HepG2 (cell line): ENCODE measurements around the gene ATP5F1A. TPM values are rescaled to one million over a fixed set of nuclear protein-coding genes. Genes with fewer than 3 reads are reported as not detected.

ENCODE experiments used
- ATAC-seq: fragments of 200-7000 bp; cut with Tn5 transposase; 3 replicates; pipeline ENCODE4 v1.9.1; 2020; ENCODE audit warnings: mild to moderate bottlenecking, moderate library complexity
- BruUV-seq: library from RNA; stranded (reverse); fragments of 400-500 nt; replicated peaks from 2 replicates; lab custom pipeline; 2021; lab: Mats Ljungman, UMichigan
- CTCF ChIA-PET: fragments of 300-600 bp; formaldehyde crosslinking; extraction: SDS; loops from one replicate; lab custom pipeline; 2021; ENCODE audit warnings: low total read pairs, inconsistent platforms, low intra/inter-chr PET ratio; lab: Yijun Ruan, JAX
- POLR2A ChIA-PET: fragments of 350-600 bp; sonication (Branson Sonifier 250); formaldehyde crosslinking; loops from one replicate; lab custom pipeline; 2020; ENCODE audit warnings: antibody characterized with exemption, inconsistent platforms; lab: Yijun Ruan, JAX
- DNase-seq: peaks from one replicate; pipeline ENCODE4 v3.0.0-alpha.2; 2015; ENCODE audit warnings: low spot score
- FAIRE-seq: peaks from 3 replicates; lab custom pipeline; 2011; peaks lifted over from hg19 to GRCh38; lab: Jason Lieb, UNC
- H2AFZ ChIP-seq: one replicate; pipeline ENCODE4 v1.6.1; 2011; ENCODE audit warnings: low read length, inconsistent platforms
- H3K27ac ChIP-seq: fragments of 300-600 bp; 3 replicates; pipeline ENCODE4 v1.8.0; 2011; ENCODE audit warnings: mixed run types, mild to moderate bottlenecking, mixed read lengths, low read length, inconsistent platforms; ENCODE audit not compliant: insufficient read depth; ENCODE audit errors: extremely low read length
- H3K27me3 ChIP-seq, 2 experiments: fragments of 200-600 bp in 1 of 2; 2 replicates in 1 of 2; 3 replicates in 1 of 2; pipeline versions ENCODE4 v1.6.0 to v1.8.0; 2011; ENCODE audit warnings: low read length in 2 of 2, mild to moderate bottlenecking in 2 of 2, moderate library complexity in 2 of 2, inconsistent platforms in 1 of 2; ENCODE audit not compliant: insufficient read depth in 2 of 2, control insufficient read depth in 1 of 2
- H3K36me3 ChIP-seq, 2 experiments: fragments of 200-600 bp in 1 of 2; replicated peaks in 1 of 2; 2 replicates in 1 of 2; 3 replicates in 1 of 2; pipeline versions ENCODE4 v1.5.1 to v1.8.0; 2011; ENCODE audit warnings: low read length in 2 of 2, inconsistent platforms in 1 of 2; ENCODE audit not compliant: insufficient read depth in 2 of 2, control insufficient read depth in 1 of 2
- H3K4me1 ChIP-seq: 2 replicates; pipeline ENCODE4 v1.5.1; 2012; ENCODE audit warnings: low read length, inconsistent platforms; ENCODE audit not compliant: insufficient read depth
- H3K4me2 ChIP-seq: 2 replicates; pipeline ENCODE4 v1.6.0; 2011; ENCODE audit warnings: low read depth, low read length, inconsistent platforms
- H3K4me3 ChIP-seq, 3 experiments: fragments of 200-600 bp in 1 of 3; sonication (generic), shearing (Covaris generic) in 1 of 3; replicated peaks in 1 of 3; 2 replicates each; pipeline ENCODE4 v1.5.1; 2011 to 2016; ENCODE audit warnings: low read length in 3 of 3, inconsistent platforms in 2 of 3, low read depth in 2 of 3, mild to moderate bottlenecking in 2 of 3, control low read depth in 1 of 3, mixed read lengths in 1 of 3; ENCODE audit not compliant: insufficient read depth in 1 of 3
- H3K79me2 ChIP-seq: one replicate; pipeline ENCODE4 v1.6.1; 2011; ENCODE audit warnings: low read length, inconsistent platforms; ENCODE audit not compliant: insufficient read depth
- H3K9ac ChIP-seq: 2 replicates; pipeline ENCODE4 v1.6.0; 2011; ENCODE audit warnings: mild to moderate bottlenecking, low read depth, low read length, inconsistent platforms; ENCODE audit not compliant: insufficient read depth
- H3K9me3 ChIP-seq: 2 replicates; pipeline ENCODE4 v1.5.1; 2012; ENCODE audit warnings: mild to moderate bottlenecking, low read length
- H4K20me1 ChIP-seq: 2 replicates; pipeline ENCODE4 v1.6.0; 2011; ENCODE audit warnings: inconsistent platforms, mild to moderate bottlenecking, low read length, moderate library complexity; ENCODE audit not compliant: insufficient read depth
- CHCHD3 ChIP-seq: sonication (generic); formaldehyde crosslinking; IDR thresholded peaks from 2 replicates; pipeline ENCODE4 v1.8.0; 2022; ENCODE audit warnings: mild to moderate bottlenecking, missing genetic modification reagents, moderate library complexity
- GLI4 ChIP-seq: sonication (generic); formaldehyde crosslinking; IDR thresholded peaks from 2 replicates; pipeline ENCODE4 v1.5.1; 2020; ENCODE audit warnings: missing genetic modification reagents, mild to moderate bottlenecking, moderate library complexity, borderline replicate concordance
- GPBP1L1 ChIP-seq: sonication (generic); formaldehyde crosslinking; IDR thresholded peaks from 2 replicates; pipeline ENCODE4 v1.5.0; 2020; ENCODE audit warnings: mild to moderate bottlenecking, missing genetic modification reagents
- JARID2 ChIP-seq: sonication (generic); formaldehyde crosslinking; IDR thresholded peaks from 2 replicates; pipeline ENCODE4 v1.8.1; 2023; ENCODE audit warnings: missing genetic modification reagents, inconsistent platforms; ENCODE audit not compliant: insufficient replicate concordance
- LRRFIP1 ChIP-seq: sonication (generic); formaldehyde crosslinking; conservative IDR thresholded peaks from 2 replicates; pipeline ENCODE4 v1.4.0; 2020; ENCODE audit warnings: missing genetic modification reagents
- NKX3-1 ChIP-seq: sonication (generic); formaldehyde crosslinking; IDR thresholded peaks from 2 replicates; pipeline ENCODE4 v1.5.0; 2020; ENCODE audit warnings: missing genetic modification reagents
- STAT5B ChIP-seq: sonication (generic); formaldehyde crosslinking; IDR thresholded peaks from 2 replicates; pipeline ENCODE4 v1.4.0; 2020; ENCODE audit warnings: missing genetic modification reagents
- ZNF205 ChIP-seq: IDR thresholded peaks from 2 replicates; pipeline ENCODE4 v1.6.1; 2018; ENCODE audit warnings: missing biosample characterization, missing genetic modification reagents
- ZNF276 ChIP-seq: sonication (generic); formaldehyde crosslinking; IDR thresholded peaks from 2 replicates; pipeline ENCODE4 v1.4.0; 2020; ENCODE audit warnings: mild to moderate bottlenecking, low read depth, missing genetic modification reagents
- WGBS: methylation state at CpG from one replicate; pipeline ENCODE4 v1.1.6; 2017; ENCODE audit warnings: low lambda C conversion rate; 5-methylcytosine and 5-hydroxymethylcytosine counted together
- in situ Hi-C: cut with HindIII; loops from 2 replicates; pipeline ENCODE4 v1.10.0; 2017; ENCODE audit warnings: low pct_unique_long_range_greater_than_20kb; ENCODE audit not compliant: extremely low pct_ligation_motif_present
- intact Hi-C: fragments of 100-400 bp; cut with micrococcal nuclease; formaldehyde crosslinking; loops from one replicate; pipeline ENCODE4 v1.10.0; 2022; ENCODE audit not compliant: unreplicated experiment
- polyA plus RNA-seq, 8 experiments: library from polyadenylated mRNA; depleted of rRNA in 3 of 8; stranded (reverse) in 7 of 8; unstranded in 1 of 8; fragments of >200 nt; fragmentation: Illumina TruSeq in 4 of 8; extraction: Trizol in 4 of 8; gene quantifications; 2 replicates each; pipeline versions ENCODE4 v1.2.1 to v1.2.3, GENCODE V29; 2011 to 2016; ENCODE audit warnings: low read depth in 4 of 8, missing spikeins in 1 of 8, mixed read lengths in 1 of 8; ENCODE audit not compliant: insufficient read depth in 1 of 8
- total RNA-seq, 5 experiments: library from RNA; depleted of rRNA; stranded (reverse); fragments of >200 nt; fragmentation: Illumina TruSeq; extraction: Trizol; gene quantifications; 2 replicates each; pipeline ENCODE4 v1.2.3, GENCODE V29; 2016; ENCODE audit warnings: low read depth in 1 of 5
- TF ChIP-seq, protein P1 (sequence below): IDR thresholded peaks from 2 replicates; pipeline ENCODE4 v1.6.1; 2016; ENCODE audit warnings: low read depth, control low read depth
- TF ChIP-seq, protein P2 (sequence below): sonication (generic); formaldehyde crosslinking; IDR thresholded peaks from 2 replicates; pipeline ENCODE4 v1.5.0; 2020; ENCODE audit warnings: mild to moderate bottlenecking, missing genetic modification reagents, borderline replicate concordance
- TF ChIP-seq, protein P3 (sequence below): sonication (generic); formaldehyde crosslinking; IDR thresholded peaks from 2 replicates; pipeline ENCODE4 v1.4.0; 2020; ENCODE audit warnings: missing genetic modification reagents

Gene ATP5F1A
- total and polyA plus RNA-seq, 2 of the 13 experiments (the other 11 are each of a cell fraction or from before 2014, with no cell fraction given): 459 to 922 TPM

GRCh38 chr18:46060359-46060841 lies 37.7 kb downstream of the ATP5F1A start:
- in situ Hi-C loops (no loop called here), intact Hi-C loops (no loop called here)
- no peak; the same call in 2 of the 3 replicates for ATAC-seq
- Histone ChIP-seq H2AFZ (no peak overlapping the region), H3K27ac (no peak overlapping the region), H4K20me1 (no peaks in the 10 kb centered on the region), H3K27me3 (peaks cover 2 to 19% of the 10 kb centered on the region in 2 experiments; a peak in 3 of 5 replicates), H3K79me2 (no peaks in the 10 kb centered on the region), H3K9me3 (no peaks in the 10 kb centered on the region), H3K9ac (no peak overlapping the region), H3K4me2 (no peak overlapping the region), H3K36me3 (no peaks in the 10 kb centered on the region), H3K4me3 (no peak overlapping the region), H3K4me1 (no peaks in the 10 kb centered on the region)
- WGBS: 42% methylated on average over 3 of the region's 3 CpGs
- ChIA-PET CTCF (no interaction called here), POLR2A (no interaction called here)
- no TSS peak for BruUV-seq
- no peak for DNase-seq
- FAIRE-seq: no peak
- TF ChIP-seq ZNF276 (CRISPR knock-in tag) (no peak), ZNF205 (no peak), GLI4 (CRISPR knock-in tag) (no peak), JARID2 (CRISPR knock-in tag) (no peak), LRRFIP1 (CRISPR knock-in tag) (no peak), NKX3-1 (no peak), STAT5B (no peak), CHCHD3 (CRISPR knock-in tag) (no peak), GPBP1L1 (CRISPR knock-in tag) (no peak)
- TF ChIP-seq, protein P1, sequence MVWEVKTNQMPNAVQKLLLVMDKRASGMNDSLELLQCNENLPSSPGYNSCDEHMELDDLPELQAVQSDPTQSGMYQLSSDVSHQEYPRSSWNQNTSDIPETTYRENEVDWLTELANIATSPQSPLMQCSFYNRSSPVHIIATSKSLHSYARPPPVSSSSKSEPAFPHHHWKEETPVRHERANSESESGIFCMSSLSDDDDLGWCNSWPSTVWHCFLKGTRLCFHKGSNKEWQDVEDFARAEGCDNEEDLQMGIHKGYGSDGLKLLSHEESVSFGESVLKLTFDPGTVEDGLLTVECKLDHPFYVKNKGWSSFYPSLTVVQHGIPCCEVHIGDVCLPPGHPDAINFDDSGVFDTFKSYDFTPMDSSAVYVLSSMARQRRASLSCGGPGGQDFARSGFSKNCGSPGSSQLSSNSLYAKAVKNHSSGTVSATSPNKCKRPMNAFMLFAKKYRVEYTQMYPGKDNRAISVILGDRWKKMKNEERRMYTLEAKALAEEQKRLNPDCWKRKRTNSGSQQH (CRISPR knock-in tag): no peak
- TF ChIP-seq, protein P2, sequence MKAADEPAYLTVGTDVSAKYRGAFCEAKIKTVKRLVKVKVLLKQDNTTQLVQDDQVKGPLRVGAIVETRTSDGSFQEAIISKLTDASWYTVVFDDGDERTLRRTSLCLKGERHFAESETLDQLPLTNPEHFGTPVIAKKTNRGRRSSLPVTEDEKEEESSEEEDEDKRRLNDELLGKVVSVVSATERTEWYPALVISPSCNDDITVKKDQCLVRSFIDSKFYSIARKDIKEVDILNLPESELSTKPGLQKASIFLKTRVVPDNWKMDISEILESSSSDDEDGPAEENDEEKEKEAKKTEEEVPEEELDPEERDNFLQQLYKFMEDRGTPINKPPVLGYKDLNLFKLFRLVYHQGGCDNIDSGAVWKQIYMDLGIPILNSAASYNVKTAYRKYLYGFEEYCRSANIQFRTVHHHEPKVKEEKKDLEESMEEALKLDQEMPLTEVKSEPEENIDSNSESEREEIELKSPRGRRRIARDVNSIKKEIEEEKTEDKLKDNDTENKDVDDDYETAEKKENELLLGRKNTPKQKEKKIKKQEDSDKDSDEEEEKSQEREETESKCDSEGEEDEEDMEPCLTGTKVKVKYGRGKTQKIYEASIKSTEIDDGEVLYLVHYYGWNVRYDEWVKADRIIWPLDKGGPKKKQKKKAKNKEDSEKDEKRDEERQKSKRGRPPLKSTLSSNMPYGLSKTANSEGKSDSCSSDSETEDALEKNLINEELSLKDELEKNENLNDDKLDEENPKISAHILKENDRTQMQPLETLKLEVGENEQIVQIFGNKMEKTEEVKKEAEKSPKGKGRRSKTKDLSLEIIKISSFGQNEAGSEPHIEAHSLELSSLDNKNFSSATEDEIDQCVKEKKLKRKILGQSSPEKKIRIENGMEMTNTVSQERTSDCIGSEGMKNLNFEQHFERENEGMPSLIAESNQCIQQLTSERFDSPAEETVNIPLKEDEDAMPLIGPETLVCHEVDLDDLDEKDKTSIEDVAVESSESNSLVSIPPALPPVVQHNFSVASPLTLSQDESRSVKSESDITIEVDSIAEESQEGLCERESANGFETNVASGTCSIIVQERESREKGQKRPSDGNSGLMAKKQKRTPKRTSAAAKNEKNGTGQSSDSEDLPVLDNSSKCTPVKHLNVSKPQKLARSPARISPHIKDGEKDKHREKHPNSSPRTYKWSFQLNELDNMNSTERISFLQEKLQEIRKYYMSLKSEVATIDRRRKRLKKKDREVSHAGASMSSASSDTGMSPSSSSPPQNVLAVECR: no peak
- TF ChIP-seq, protein P3, sequence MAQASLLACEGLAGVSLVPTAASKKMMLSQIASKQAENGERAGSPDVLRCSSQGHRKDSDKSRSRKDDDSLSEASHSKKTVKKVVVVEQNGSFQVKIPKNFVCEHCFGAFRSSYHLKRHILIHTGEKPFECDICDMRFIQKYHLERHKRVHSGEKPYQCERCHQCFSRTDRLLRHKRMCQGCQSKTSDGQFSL: no peak
